Left lung (tissue), 10 donors: ENCODE measurements around the gene CCDC9B. TPM values are rescaled to one million over a fixed set of nuclear protein-coding genes. Genes with fewer than 3 reads are reported as not detected.

Experiments used
- ATAC-seq: fragments of 200-7000 bp; cut with Tn5 transposase; one replicate; pipeline ENCODE4 v1.9.1; 2020; ENCODE audit warnings: moderate library complexity
- DNase-seq, 4 donors: peaks; one replicate each; pipeline ENCODE4 v3.0.0-alpha.2; 2013 to 2020
- H3K27ac ChIP-seq, 2 donors: fragments of 200-600 bp; sonication (generic) in 1 of 2; one replicate each; pipeline versions ENCODE4 v1.5.0 to v1.8.0; 2020 to 2021
- H3K27me3 ChIP-seq, 2 donors: fragments of 200-600 bp; sonication (generic) in 1 of 2; one replicate each; pipeline versions ENCODE4 v1.5.0 to v1.8.0; 2020 to 2021
- H3K36me3 ChIP-seq, 2 donors: fragments of 200-600 bp; sonication (generic) in 1 of 2; one replicate each; pipeline versions ENCODE4 v1.5.0 to v1.8.0; 2020 to 2021
- H3K4me1 ChIP-seq, 2 donors: fragments of 200-600 bp; one replicate each; pipeline ENCODE4 v1.8.0; 2021
- H3K4me3 ChIP-seq, 2 donors: fragments of 200-600 bp; sonication (generic) in 1 of 2; one replicate each; pipeline versions ENCODE4 v1.5.0 to v1.8.0; 2020 to 2021; ENCODE audit warnings: mild to moderate bottlenecking in 1 of 2
- H3K9me3 ChIP-seq, 2 donors: fragments of 200-600 bp; sonication (generic) in 1 of 2; one replicate each; pipeline versions ENCODE4 v1.5.0 to v1.8.0; 2020 to 2021
- intact Hi-C, 2 donors: fragments of 100-400 bp; cut with DNase I; formaldehyde crosslinking; loops; one replicate each; pipeline versions ENCODE4 v1.11.2 to v1.14.2; 2022
- polyA plus RNA-seq, 6 donors: library from polyadenylated mRNA; unstranded; fragments of 120-200 nt; gene quantifications; one replicate each; pipeline ENCODE4 v1.2.1, GENCODE V29; 2013; ENCODE audit not compliant: insufficient read length in 6 of 6
- total RNA-seq, 2 donors: library from RNA; stranded (reverse); fragmentation: NEBNext Ultra II Directional; extraction: Animal tissue kit (Norgen Biotek cat#: 25700); gene quantifications; one replicate each; pipeline ENCODE4 v1.2.1, GENCODE V29; 2021
- TF ChIP-seq, protein P1 (sequence below), 2 donors: fragments of 200-600 bp; sonication (generic) in 1 of 2; IDR thresholded peaks; one replicate each; pipeline versions ENCODE4 v1.5.0 to v1.8.0; 2021; ENCODE audit warnings: antibody characterized with exemption in 2 of 2
- donor health status: DM: no; HTN: yes; CAD: no.
- donor health status: DM: no; HTN: no; CAD: no.

Gene CCDC9B
- total and polyA plus RNA-seq, 8 donors, result 4.5 to 65.4 (median 9.1) TPM

GRCh38 chr15:40313531-40314398 is 27.0 kb downstream of the CCDC9B start:
- TF ChIP-seq, protein P1, sequence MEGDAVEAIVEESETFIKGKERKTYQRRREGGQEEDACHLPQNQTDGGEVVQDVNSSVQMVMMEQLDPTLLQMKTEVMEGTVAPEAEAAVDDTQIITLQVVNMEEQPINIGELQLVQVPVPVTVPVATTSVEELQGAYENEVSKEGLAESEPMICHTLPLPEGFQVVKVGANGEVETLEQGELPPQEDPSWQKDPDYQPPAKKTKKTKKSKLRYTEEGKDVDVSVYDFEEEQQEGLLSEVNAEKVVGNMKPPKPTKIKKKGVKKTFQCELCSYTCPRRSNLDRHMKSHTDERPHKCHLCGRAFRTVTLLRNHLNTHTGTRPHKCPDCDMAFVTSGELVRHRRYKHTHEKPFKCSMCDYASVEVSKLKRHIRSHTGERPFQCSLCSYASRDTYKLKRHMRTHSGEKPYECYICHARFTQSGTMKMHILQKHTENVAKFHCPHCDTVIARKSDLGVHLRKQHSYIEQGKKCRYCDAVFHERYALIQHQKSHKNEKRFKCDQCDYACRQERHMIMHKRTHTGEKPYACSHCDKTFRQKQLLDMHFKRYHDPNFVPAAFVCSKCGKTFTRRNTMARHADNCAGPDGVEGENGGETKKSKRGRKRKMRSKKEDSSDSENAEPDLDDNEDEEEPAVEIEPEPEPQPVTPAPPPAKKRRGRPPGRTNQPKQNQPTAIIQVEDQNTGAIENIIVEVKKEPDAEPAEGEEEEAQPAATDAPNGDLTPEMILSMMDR (IDR thresholded peaks at IDR 0.05), result no peak
- DNase-seq (peak in 2 of 4 donors; percentile 78 to 87), ATAC-seq (peak; percentile 85)
- Histone ChIP-seq H3K9me3 (no peaks in the 10 kb centered on the region), H3K36me3 (no peaks in the 10 kb centered on the region), H3K4me3 (no peak overlapping the region), H3K27me3 (no peaks in the 10 kb centered on the region), H3K4me1 (peaks cover 11 to 23% of the 10 kb centered on the region in 2 donors), H3K27ac (no peak overlapping the region)
- intact Hi-C loops, result no loop called here

DNA sequence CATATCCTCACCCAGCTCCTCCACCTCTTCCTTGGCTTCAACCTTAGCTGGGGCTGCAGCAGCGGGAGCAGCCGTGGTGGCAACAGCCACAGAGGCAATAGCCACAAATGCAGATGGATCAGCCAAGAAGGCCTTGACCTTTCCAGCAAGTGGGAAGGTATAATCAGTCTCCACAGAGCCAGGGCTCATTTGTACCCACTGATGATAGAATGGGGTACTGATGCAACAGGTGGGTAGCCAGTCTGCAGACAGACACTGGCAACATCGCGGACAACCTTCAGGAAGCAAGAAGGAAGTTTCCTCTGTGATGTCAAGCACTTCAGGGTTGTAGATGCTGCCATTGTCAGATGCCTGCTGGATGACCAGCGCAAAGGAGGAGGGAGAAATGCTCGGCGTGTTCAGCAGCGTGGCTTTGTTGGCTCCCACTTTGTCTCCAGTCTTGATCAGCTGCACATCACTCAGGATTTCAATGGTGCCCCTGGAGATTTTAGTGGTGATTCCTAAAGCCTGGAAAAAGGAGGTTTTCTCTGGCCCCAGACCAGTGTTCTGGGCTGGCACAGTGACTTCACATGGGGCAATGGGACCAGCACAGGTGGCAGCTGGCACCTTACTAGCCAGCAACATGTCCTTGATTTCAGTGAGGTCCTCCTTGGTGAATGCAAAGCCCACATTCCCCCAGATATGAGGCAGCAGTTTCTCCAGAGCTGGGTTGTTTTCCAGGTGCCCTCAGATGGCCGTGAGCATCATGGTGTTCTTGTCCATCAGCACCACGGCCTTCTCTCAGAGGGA is 28.2 kb downstream of the CCDC9B start:
- DNase-seq (peak in 1 of 4 donors; percentile 26), ATAC-seq (no peak)
- no peaks in the 10 kb centered on the region for H3K36me3 ChIP-seq
- peaks cover 13 to 29% of the 10 kb centered on the region in 2 donors for H3K4me1 ChIP-seq
- TF ChIP-seq, protein P1 (IDR thresholded peaks at IDR 0.05), result no peak
- H3K27ac ChIP-seq, result no peak overlapping the region
- no peak overlapping the region for H3K4me3 ChIP-seq
- intact Hi-C loops, result no loop called here
- no peaks in the 10 kb centered on the region for H3K27me3 ChIP-seq
- no peaks in the 10 kb centered on the region for H3K9me3 ChIP-seq

DNA sequence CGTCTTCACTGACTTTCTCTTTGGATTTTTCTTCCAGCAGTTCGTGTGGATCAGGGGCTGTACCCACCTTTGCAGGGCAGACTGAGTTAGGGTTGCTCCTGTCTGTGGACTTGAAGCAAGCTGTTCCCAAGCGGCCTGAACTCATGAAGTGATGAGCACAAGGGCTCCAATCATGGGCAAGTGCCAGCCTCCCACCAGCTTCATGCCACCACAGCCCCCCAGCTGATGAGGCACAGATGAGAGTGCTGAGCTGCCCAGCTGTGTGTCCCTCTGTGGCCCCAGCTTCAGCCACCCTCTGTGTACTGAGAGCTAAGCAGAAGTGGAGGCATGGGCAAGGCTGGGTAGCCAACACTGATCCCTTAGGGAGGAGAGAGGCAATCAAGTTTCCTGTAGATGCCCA is 29.7 kb downstream of the CCDC9B start:
- no peaks in the 10 kb centered on the region for H3K36me3 ChIP-seq
- H3K9me3 ChIP-seq, result no peaks in the 10 kb centered on the region
- ATAC-seq, result no peak
- no peak overlapping the region for H3K27ac ChIP-seq
- DNase-seq, result peak in 1 of 4 donors; percentile 24
- intact Hi-C loops, result no loop called here
- TF ChIP-seq, protein P1 (IDR thresholded peaks at IDR 0.05), result no peak
- peaks cover 13 to 35% of the 10 kb centered on the region in 2 donors for H3K4me1 ChIP-seq
- no peak overlapping the region for H3K4me3 ChIP-seq
- H3K27me3 ChIP-seq, result no peaks in the 10 kb centered on the region

- DNase-seq (peak in 2 of 4 donors; percentile 71 to 90), ATAC-seq (peak; percentile 56)
- Histone ChIP-seq H3K27me3 (no peaks in the 10 kb centered on the region), H3K4me3 (no peak overlapping the region), H3K36me3 (no peaks in the 10 kb centered on the region), H3K9me3 (no peaks in the 10 kb centered on the region), H3K4me1 (peaks cover 13 to 42% of the 10 kb centered on the region in 2 donors), H3K27ac (peak overlapping the region in 1 of 2 donors; percentile 86)
- TF ChIP-seq, protein P1 (IDR thresholded peaks at IDR 0.05), result peak; percentile 60 to 87
- intact Hi-C loops, result no loop called here
These were observed 30.5 kb downstream of the CCDC9B start for GRCh38 chr15:40310001-40310959.
